HEK293 (cell line): ENCODE results near the gene MPPED2.

Source experiments
- CTCF ChIA-PET: fragments of 350-600 bp; formaldehyde crosslinking; extraction: SDS; loops from one replicate; lab custom pipeline; 2021; ENCODE audit warnings: antibody characterized with exemption; lab: Yijun Ruan, JAX
- POLR2A ChIA-PET: fragments of 300-600 bp; formaldehyde crosslinking; extraction: SDS; loops from one replicate; lab custom pipeline; 2020; ENCODE audit warnings: antibody characterized with exemption, inconsistent platforms; lab: Yijun Ruan, JAX
- H3K27ac ChIP-seq: fragments of 200-500 bp; sonication (Bioruptor generic); 2 replicates; pipeline ENCODE4 v1.5.1; 2014; ENCODE audit warnings: low read depth, low read length, control low read depth, inconsistent platforms; ENCODE audit errors: extremely low read depth
- H3K36me3 ChIP-seq, 2 experiments: fragments of 200-500 bp in 1 of 2; sonication (Bioruptor generic) in 1 of 2; 1 replicate in 1 of 2; 2 replicates in 1 of 2; pipeline ENCODE4 v1.5.1; 2014 to 2017; ENCODE audit warnings: inconsistent platforms in 2 of 2, low read length in 2 of 2; ENCODE audit not compliant: control insufficient read depth in 2 of 2, insufficient read depth in 1 of 2
- H3K4me1 ChIP-seq: fragments of 200-500 bp; sonication (Bioruptor generic); 2 replicates; pipeline ENCODE4 v1.5.1; 2014; ENCODE audit warnings: mild to moderate bottlenecking, low read length, inconsistent platforms; ENCODE audit not compliant: control insufficient read depth, insufficient read depth
- H3K4me3 ChIP-seq: 2 replicates; pipeline ENCODE4 v1.5.1; 2011; ENCODE audit warnings: low read depth, mild to moderate bottlenecking, control low read depth, low read length, moderate library complexity
- H3K9me3 ChIP-seq: fragments of 200-500 bp; sonication (Bioruptor generic); 2 replicates; pipeline ENCODE4 v1.5.1; 2014; ENCODE audit warnings: low read depth, low read length, inconsistent platforms; ENCODE audit not compliant: control insufficient read depth, insufficient read depth
- ATF2 ChIP-seq: fragments of 450-650 bp; formaldehyde crosslinking; IDR thresholded peaks from 2 replicates; pipeline ENCODE4 v1.5.1; 2016; ENCODE audit warnings: missing biosample characterization, missing genetic modification characterization, low read depth
- GFI1B ChIP-seq: fragments of 450-650 bp; formaldehyde crosslinking; IDR thresholded peaks from 2 replicates; pipeline ENCODE4 v1.5.1; 2016; ENCODE audit warnings: missing biosample characterization, missing genetic modification characterization
- GLI2 ChIP-seq: fragments of 450-650 bp; formaldehyde crosslinking; IDR thresholded peaks from 2 replicates; pipeline ENCODE4; 2017; ENCODE audit warnings: missing biosample characterization, missing genetic modification characterization, low read depth, borderline replicate concordance
- KLF7 ChIP-seq: fragments of 450-650 bp; formaldehyde crosslinking; IDR thresholded peaks from 2 replicates; pipeline ENCODE4 v1.5.1; 2016; ENCODE audit warnings: missing biosample characterization, missing genetic modification characterization, borderline replicate concordance
- MZF1 ChIP-seq: fragments of 450-650 bp; formaldehyde crosslinking; IDR thresholded peaks from 2 replicates; pipeline ENCODE4 v1.5.1; 2017; ENCODE audit warnings: missing biosample characterization, missing genetic modification characterization, borderline replicate concordance
- PRDM10 ChIP-seq: fragments of 450-650 bp; formaldehyde crosslinking; IDR thresholded peaks from 2 replicates; pipeline ENCODE4 v1.5.1; 2016; ENCODE audit warnings: missing biosample characterization, missing genetic modification characterization
- PRDM6 ChIP-seq: fragments of 450-650 bp; formaldehyde crosslinking; IDR thresholded peaks from 2 replicates; pipeline ENCODE4 v1.5.1; 2017; ENCODE audit warnings: missing biosample characterization, missing genetic modification characterization
- REPIN1 ChIP-seq: fragments of 450-650 bp; formaldehyde crosslinking; IDR thresholded peaks from 2 replicates; pipeline ENCODE4 v1.5.1; 2017; ENCODE audit warnings: missing biosample characterization, missing genetic modification characterization, low read depth
- SP2 ChIP-seq: fragments of 450-650 bp; formaldehyde crosslinking; IDR thresholded peaks from 2 replicates; pipeline ENCODE4 v1.5.1; 2016; ENCODE audit warnings: missing biosample characterization, missing genetic modification characterization
- ZFP41 ChIP-seq: fragments of 450-650 bp; formaldehyde crosslinking; IDR thresholded peaks from 2 replicates; pipeline ENCODE4 v1.5.1; 2016; ENCODE audit warnings: missing biosample characterization, missing genetic modification characterization, borderline replicate concordance
- ZNF157 ChIP-seq: fragments of 450-650 bp; formaldehyde crosslinking; IDR thresholded peaks from 2 replicates; pipeline ENCODE4 v1.5.1; 2016; ENCODE audit warnings: missing biosample characterization, missing genetic modification characterization
- ZNF366 ChIP-seq: fragments of 450-650 bp; formaldehyde crosslinking; conservative IDR thresholded peaks from 2 replicates; pipeline ENCODE4 v1.5.1; 2016; ENCODE audit warnings: missing biosample characterization, missing genetic modification characterization
- ZNF530 ChIP-seq: fragments of 450-650 bp; formaldehyde crosslinking; IDR thresholded peaks from 2 replicates; pipeline ENCODE4 v1.5.1; 2016; ENCODE audit warnings: low read depth, missing biosample characterization, missing genetic modification characterization
- ZNF560 ChIP-seq: fragments of 450-650 bp; formaldehyde crosslinking; IDR thresholded peaks from 2 replicates; pipeline ENCODE4 v1.5.1; 2017; ENCODE audit warnings: missing biosample characterization, missing genetic modification characterization, borderline replicate concordance
- ZNF571 ChIP-seq: fragments of 450-650 bp; formaldehyde crosslinking; IDR thresholded peaks from 2 replicates; pipeline ENCODE4 v1.5.0; 2017; ENCODE audit warnings: missing biosample characterization, missing genetic modification characterization
- ZNF660 ChIP-seq: fragments of 450-650 bp; IDR thresholded peaks from 2 replicates; pipeline ENCODE4 v1.5.1; 2018; ENCODE audit warnings: missing biosample characterization, mild to moderate bottlenecking, missing genetic modification characterization
- ZNF768 ChIP-seq: fragments of 450-650 bp; formaldehyde crosslinking; IDR thresholded peaks from 2 replicates; pipeline ENCODE4 v1.5.1; 2018; ENCODE audit warnings: missing biosample characterization, mild to moderate bottlenecking, missing genetic modification characterization
- ZNF785 ChIP-seq: fragments of 450-650 bp; formaldehyde crosslinking; IDR thresholded peaks from 2 replicates; pipeline ENCODE4 v1.5.1; 2016; ENCODE audit warnings: missing biosample characterization, missing genetic modification characterization
- TF ChIP-seq, protein P1 (sequence below): fragments of 450-650 bp; formaldehyde crosslinking; IDR thresholded peaks from 2 replicates; pipeline ENCODE4 v1.5.1; 2016; ENCODE audit warnings: missing biosample characterization, missing genetic modification characterization
- TF ChIP-seq, protein P2 (sequence below): fragments of 450-650 bp; formaldehyde crosslinking; IDR thresholded peaks from 2 replicates; pipeline ENCODE4 v1.5.1; 2016; ENCODE audit warnings: missing biosample characterization, missing genetic modification characterization

The MPPED2 gene

DNA sequence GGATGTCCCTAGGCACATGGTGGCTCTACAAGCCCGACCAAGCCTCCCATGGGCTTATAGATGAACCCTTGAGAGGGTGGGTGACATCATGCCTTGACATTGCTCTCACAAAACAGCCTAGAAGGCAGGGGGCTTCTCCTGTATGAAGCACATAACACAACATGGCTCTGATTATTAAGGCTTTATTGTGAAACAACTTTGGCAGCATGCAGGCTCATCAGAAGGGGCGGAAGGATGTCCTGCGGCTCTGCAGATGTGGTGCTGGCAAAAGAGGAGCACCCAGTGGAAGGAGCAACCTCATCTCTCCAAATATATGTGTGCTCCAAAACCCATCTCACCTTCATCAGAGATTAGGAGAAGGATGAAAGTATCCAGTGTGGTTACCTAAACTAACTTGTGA, 100.4 kb downstream of the MPPED2 start (continued):
- TF ChIP-seq PRDM10 (no peak), ZNF571 (tag by site-specific recombination) (no peak), KLF7 (tag by site-specific recombination) (no peak), ZFP41 (tag by site-specific recombination) (no peak), ZNF366 (tag by site-specific recombination) (no peak)

- ChIA-PET CTCF (no interaction called here), POLR2A (no interaction called here)
- TF ChIP-seq ZNF660 (tag by site-specific recombination) (no peak), REPIN1 (tag by site-specific recombination) (no peak), ATF2 (tag by site-specific recombination) (no peak), ZNF530 (tag by site-specific recombination) (no peak), GLI2 (no peak), ZNF768 (tag by site-specific recombination) (no peak), ZNF785 (tag by site-specific recombination) (no peak), GFI1B (tag by site-specific recombination) (no peak), SP2 (tag by site-specific recombination) (no peak), PRDM6 (tag by site-specific recombination) (no peak), MZF1 (no peak), ZNF157 (tag by site-specific recombination) (no peak), ZNF560 (tag by site-specific recombination) (no peak)
- TF ChIP-seq, protein P1, sequence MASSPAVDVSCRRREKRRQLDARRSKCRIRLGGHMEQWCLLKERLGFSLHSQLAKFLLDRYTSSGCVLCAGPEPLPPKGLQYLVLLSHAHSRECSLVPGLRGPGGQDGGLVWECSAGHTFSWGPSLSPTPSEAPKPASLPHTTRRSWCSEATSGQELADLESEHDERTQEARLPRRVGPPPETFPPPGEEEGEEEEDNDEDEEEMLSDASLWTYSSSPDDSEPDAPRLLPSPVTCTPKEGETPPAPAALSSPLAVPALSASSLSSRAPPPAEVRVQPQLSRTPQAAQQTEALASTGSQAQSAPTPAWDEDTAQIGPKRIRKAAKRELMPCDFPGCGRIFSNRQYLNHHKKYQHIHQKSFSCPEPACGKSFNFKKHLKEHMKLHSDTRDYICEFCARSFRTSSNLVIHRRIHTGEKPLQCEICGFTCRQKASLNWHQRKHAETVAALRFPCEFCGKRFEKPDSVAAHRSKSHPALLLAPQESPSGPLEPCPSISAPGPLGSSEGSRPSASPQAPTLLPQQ (tag by site-specific recombination): no peak
- TF ChIP-seq, protein P2, sequence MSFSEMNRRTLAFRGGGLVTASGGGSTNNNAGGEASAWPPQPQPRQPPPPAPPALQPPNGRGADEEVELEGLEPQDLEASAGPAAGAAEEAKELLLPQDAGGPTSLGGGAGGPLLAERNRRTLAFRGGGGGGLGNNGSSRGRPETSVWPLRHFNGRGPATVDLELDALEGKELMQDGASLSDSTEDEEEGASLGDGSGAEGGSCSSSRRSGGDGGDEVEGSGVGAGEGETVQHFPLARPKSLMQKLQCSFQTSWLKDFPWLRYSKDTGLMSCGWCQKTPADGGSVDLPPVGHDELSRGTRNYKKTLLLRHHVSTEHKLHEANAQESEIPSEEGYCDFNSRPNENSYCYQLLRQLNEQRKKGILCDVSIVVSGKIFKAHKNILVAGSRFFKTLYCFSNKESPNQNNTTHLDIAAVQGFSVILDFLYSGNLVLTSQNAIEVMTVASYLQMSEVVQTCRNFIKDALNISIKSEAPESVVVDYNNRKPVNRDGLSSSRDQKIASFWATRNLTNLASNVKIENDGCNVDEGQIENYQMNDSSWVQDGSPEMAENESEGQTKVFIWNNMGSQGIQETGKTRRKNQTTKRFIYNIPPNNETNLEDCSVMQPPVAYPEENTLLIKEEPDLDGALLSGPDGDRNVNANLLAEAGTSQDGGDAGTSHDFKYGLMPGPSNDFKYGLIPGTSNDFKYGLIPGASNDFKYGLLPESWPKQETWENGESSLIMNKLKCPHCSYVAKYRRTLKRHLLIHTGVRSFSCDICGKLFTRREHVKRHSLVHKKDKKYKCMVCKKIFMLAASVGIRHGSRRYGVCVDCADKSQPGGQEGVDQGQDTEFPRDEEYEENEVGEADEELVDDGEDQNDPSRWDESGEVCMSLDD (tag by site-specific recombination): no peak
- Histone ChIP-seq H3K27ac (no peak overlapping the region), H3K9me3 (no peaks in the 10 kb centered on the region), H3K36me3 (no peaks in the 10 kb centered on the region), H3K4me3 (no peak overlapping the region), H3K4me1 (peaks cover 11% of the 10 kb centered on the region)
Measured at GRCh38 chr11:30485222-30485621, 100.9 kb downstream of the MPPED2 start.
